GM23338 (cell line): ENCODE measurements around the gene GPR18. TPM values are rescaled to one million over a fixed set of nuclear protein-coding genes. Genes with fewer than 3 reads are reported as not detected.

Experiments used
- ATAC-seq: fragments of 200-7000 bp; cut with Tn5 transposase; 3 replicates; pipeline ENCODE4 v1.9.1; 2020
- DNase-seq: peaks from one replicate; pipeline ENCODE4 v3.0.0-alpha.2; 2015; ENCODE audit warnings: low spot score
- H2AFZ ChIP-seq: fragments of 200-600 bp; sonication (generic); 2 replicates; pipeline ENCODE4 v1.8.0; 2016; ENCODE audit warnings: antibody characterized with exemption, mild to moderate bottlenecking, moderate library complexity
- H3F3A ChIP-seq: fragments of 200-600 bp; sonication (generic); replicated peaks from 2 replicates; pipeline ENCODE4 v1.8.0; 2017; ENCODE audit warnings: antibody characterized with exemption, mixed run types, low read depth
- H3K27ac ChIP-seq: fragments of 200-600 bp; sonication (generic); 2 replicates; pipeline ENCODE4 v1.6.1; 2016; ENCODE audit warnings: low read depth
- H3K27me3 ChIP-seq: fragments of 200-600 bp; sonication (generic); 2 replicates; pipeline ENCODE4 v1.8.0; 2016; ENCODE audit warnings: mild to moderate bottlenecking, mixed run types, moderate library complexity; ENCODE audit not compliant: insufficient read depth
- H3K36me3 ChIP-seq: fragments of 200-600 bp; sonication (generic); 2 replicates; pipeline ENCODE4 v1.8.0; 2016; ENCODE audit warnings: mild to moderate bottlenecking; ENCODE audit not compliant: insufficient read depth
- H3K4me1 ChIP-seq: fragments of 200-600 bp; sonication (generic); 2 replicates; pipeline ENCODE4 v1.8.0; 2016; ENCODE audit warnings: mild to moderate bottlenecking, moderate library complexity; ENCODE audit not compliant: insufficient read depth
- H3K4me2 ChIP-seq: fragments of 200-600 bp; sonication (generic); 2 replicates; pipeline ENCODE4 v1.7.1; 2017; ENCODE audit warnings: mixed run types
- H3K4me3 ChIP-seq: fragments of 200-600 bp; sonication (generic); 2 replicates; pipeline ENCODE4 v1.6.1; 2016; ENCODE audit warnings: mixed run types
- H3K79me2 ChIP-seq: fragments of 200-600 bp; sonication (generic); replicated peaks from 2 replicates; pipeline ENCODE4 v1.8.0; 2017; ENCODE audit warnings: mild to moderate bottlenecking; ENCODE audit not compliant: insufficient read depth
- H3K9me2 ChIP-seq: fragments of 200-600 bp; sonication (generic); 2 replicates; pipeline ENCODE4 v1.8.0; 2017; ENCODE audit not compliant: insufficient read depth
- H4K20me1 ChIP-seq: fragments of 200-600 bp; sonication (generic); replicated peaks from 2 replicates; pipeline ENCODE4 v1.8.0; 2017; ENCODE audit warnings: mild to moderate bottlenecking; ENCODE audit not compliant: insufficient read depth
- H3K27ac Mint-ChIP-seq: 2 replicates; pipeline ENCODE4 v1.8.0; 2020; ENCODE audit warnings: inconsistent platforms, mild to moderate bottlenecking, moderate library complexity, mixed read lengths
- H3K27me3 Mint-ChIP-seq: 3 replicates; pipeline ENCODE4 v1.8.0; 2022; ENCODE audit warnings: low read depth, mild to moderate bottlenecking, moderate library complexity, mixed read lengths, inconsistent platforms; ENCODE audit not compliant: insufficient read depth, poor library complexity
- H3K36me3 Mint-ChIP-seq: 3 replicates; pipeline ENCODE4 v1.8.0; 2021; ENCODE audit warnings: low read depth, mild to moderate bottlenecking, inconsistent platforms, moderate library complexity, mixed read lengths
- H3K4me1 Mint-ChIP-seq: 3 replicates; pipeline ENCODE4 v1.8.0; 2020; ENCODE audit warnings: mild to moderate bottlenecking, inconsistent platforms, mixed read lengths
- H3K4me3 Mint-ChIP-seq: 3 replicates; pipeline ENCODE4 v1.8.0; 2021; ENCODE audit warnings: moderate library complexity, mild to moderate bottlenecking, inconsistent platforms, mixed read lengths
- H3K9me3 Mint-ChIP-seq: 3 replicates; pipeline ENCODE4 v1.8.0; 2020; ENCODE audit warnings: moderate library complexity, mild to moderate bottlenecking, inconsistent platforms, mixed read lengths
- CREB1 ChIP-seq: fragments of 250-450 bp; sonication (Bioruptor Pico); IDR thresholded peaks from 2 replicates; pipeline ENCODE4 v1.5.0; 2020; ENCODE audit warnings: low read depth, mild to moderate bottlenecking, moderate library complexity
- CTCF ChIP-seq, 2 experiments: fragments of 200-600 bp in 1 of 2; sonication (generic) in 1 of 2; conservative IDR thresholded peaks; 2 replicates each; pipeline versions ENCODE4 v1.5.1 to v1.6.1; 2016 to 2017; ENCODE audit warnings: antibody characterized with exemption in 2 of 2, low read depth in 2 of 2, mild to moderate bottlenecking in 2 of 2, moderate library complexity in 1 of 2
- EZH2 ChIP-seq: fragments of 200-600 bp; sonication (generic); IDR thresholded peaks from one replicate; pipeline ENCODE4 v1.8.0; 2017; ENCODE audit warnings: antibody characterized with exemption, mild to moderate bottlenecking, low read depth; ENCODE audit not compliant: unreplicated experiment
- EZH2phosphoT487 ChIP-seq: fragments of 200-600 bp; sonication (generic); IDR thresholded peaks from one replicate; pipeline ENCODE4 v1.8.1; 2018; ENCODE audit warnings: antibody characterized with exemption; ENCODE audit not compliant: unreplicated experiment
- JUNB ChIP-seq: IDR thresholded peaks from one replicate; pipeline ENCODE4 v1.6.1; 2016; ENCODE audit warnings: antibody characterized with exemption; ENCODE audit not compliant: unreplicated experiment
- NANOG ChIP-seq: IDR thresholded peaks from 2 replicates; pipeline ENCODE4 v1.6.1; 2016; ENCODE audit warnings: antibody characterized with exemption, borderline replicate concordance
- POLR2AphosphoS5 ChIP-seq: IDR thresholded peaks from 2 replicates; pipeline ENCODE4 v1.6.1; 2016; ENCODE audit warnings: antibody characterized with exemption, low read depth
- REST ChIP-seq: IDR thresholded peaks from one replicate; pipeline ENCODE4 v1.6.1; 2018; ENCODE audit warnings: antibody characterized with exemption; ENCODE audit not compliant: unreplicated experiment
- STAT1 ChIP-seq: IDR thresholded peaks from one replicate; pipeline ENCODE4 v1.6.1; 2016; ENCODE audit warnings: antibody characterized with exemption; ENCODE audit not compliant: unreplicated experiment
- ZNF114 ChIP-seq: fragments of 250-450 bp; sonication (Bioruptor Pico); IDR thresholded peaks from 2 replicates; pipeline ENCODE4 v1.5.0; 2020; ENCODE audit warnings: mild to moderate bottlenecking, moderate library complexity
- ZNF462 ChIP-seq: fragments of 250-450 bp; sonication (Bioruptor Pico); IDR thresholded peaks from 2 replicates; pipeline ENCODE4 v1.5.0; 2020; ENCODE audit warnings: mild to moderate bottlenecking, moderate library complexity
- polyA plus RNA-seq: library from polyadenylated mRNA; unstranded; fragments of >200 nt; fragmentation: Nextera tagmentation; extraction: Ambion mirVana; gene quantifications from 2 replicates; pipeline ENCODE4 v1.2.1, GENCODE V29; 2016
- total RNA-seq: library from RNA; depleted of rRNA; stranded (reverse); fragments of >200 nt; shearing (Covaris generic); gene quantifications from 2 replicates; pipeline ENCODE4 v1.2.3, GENCODE V29; 2014

The GPR18 gene
- total and polyA plus RNA-seq, 2 experiments from 2014 or later, result 2.6 TPM; not detected in 1

GRCh38 chr13:99228737-99229691 lies 29.2 kb downstream of the GPR18 start (continued):
- TF ChIP-seq CTCF (conservative IDR thresholded peaks at IDR 0.05; ENCODE audit: low read depth in 2 of 2) (no peak), STAT1 (no peak), REST (no peak), POLR2AphosphoS5 (no peak), JUNB (no peak), NANOG (no peak)

- Mint-ChIP-seq H3K27me3 (peaks cover 6% of the 10 kb centered on the region), H3K4me1 (peaks cover 36% of the 10 kb centered on the region), H3K36me3 (no peaks in the 10 kb centered on the region), H3K4me3 (no peak overlapping the region), H3K9me3 (no peaks in the 10 kb centered on the region), H3K27ac (0 out of 2 replicates have a peak overlapping the region, but pooled peaks have one; percentile 1)
- DNase-seq (no peak), ATAC-seq (no peak)
- H2AFZ ChIP-seq, result no peak overlapping the region
- no peak overlapping the region for H3K4me3 ChIP-seq
- H3K27me3 ChIP-seq, result no peaks in the 10 kb centered on the region
- H3K27ac ChIP-seq, result no peak overlapping the region
- H3K36me3 ChIP-seq, result no peaks in the 10 kb centered on the region
- peaks cover 45% of the 10 kb centered on the region for H4K20me1 ChIP-seq
- 0 out of 2 replicates have a peak overlapping the region, but pooled peaks have one; percentile 45 for H3K4me2 ChIP-seq
- no peaks in the 10 kb centered on the region for H3F3A ChIP-seq
- H3K9me2 ChIP-seq, result no peaks in the 10 kb centered on the region
- peaks cover 100% of the 10 kb centered on the region for H3K79me2 ChIP-seq
- H3K4me1 ChIP-seq, result no peaks in the 10 kb centered on the region
- TF ChIP-seq EZH2phosphoT487, result no peak
- TF ChIP-seq POLR2AphosphoS5, result no peak
- no peak for TF ChIP-seq EZH2
- no peak for TF ChIP-seq NANOG
- TF ChIP-seq ZNF114 (CRISPR knock-in tag), result no peak
- no peak for TF ChIP-seq STAT1
- TF ChIP-seq ZNF462 (CRISPR knock-in tag), result no peak
- no peak for TF ChIP-seq CREB1 (CRISPR knock-in tag)
- no peak for TF ChIP-seq JUNB
These were observed 30.1 kb downstream of the GPR18 start for GRCh38 chr13:99227909-99228688.
